DMS79 (cell line): ENCODE measurements around the gene SOX30.

Experiments used
- DNase-seq: peaks from one replicate; lab custom pipeline; 2025; lab: John Stamatoyannopoulos, UW

SOX30 gene

GRCh38 chr5:157607371-157608161 lies 44.7 kb downstream of the SOX30 start:
- no peak for DNase-seq

GRCh38 chr5:157606046-157606445 lies 46.2 kb downstream of the SOX30 start:
- DNase-seq, result no peak

- DNase-seq, result no peak
Measured at GRCh38 chr5:157603333-157604190, 48.7 kb downstream of the SOX30 start.

- DNase-seq, result no peak
Measured at GRCh38 chr5:157602505-157602904, 49.7 kb downstream of the SOX30 start.

GRCh38 chr5:157600252-157600651 lies 52.0 kb downstream of the SOX30 start:
- no peak for DNase-seq

- no peak for DNase-seq
Measured at GRCh38 chr5:157599565-157599964, 52.7 kb downstream of the SOX30 start.

- DNase-seq, result no peak
Measured at GRCh38 chr5:157598350-157598936, 53.8 kb downstream of the SOX30 start.

- no peak for DNase-seq
Measured at GRCh38 chr5:157597277-157597676, 55.0 kb downstream of the SOX30 start.

GRCh38 chr5:157596487-157596886 lies 55.8 kb downstream of the SOX30 start:
- no peak for DNase-seq

- DNase-seq, result no peak
Measured at GRCh38 chr5:157594675-157595459, 57.4 kb downstream of the SOX30 start.

- no peak for DNase-seq
Measured at GRCh38 chr5:157594257-157594656, 58.0 kb downstream of the SOX30 start.

- no peak for DNase-seq
Measured at GRCh38 chr5:157593052-157593757, 59.0 kb downstream of the SOX30 start.

GRCh38 chr5:157592594-157592993 lies 59.6 kb downstream of the SOX30 start:
- no peak for DNase-seq

- no peak for DNase-seq
Measured at GRCh38 chr5:157590478-157590877, 61.8 kb downstream of the SOX30 start.

GRCh38 chr5:157584628-157585027 lies 67.6 kb downstream of the SOX30 start:
- DNase-seq, result no peak

GRCh38 chr5:157582731-157583620 lies 69.3 kb downstream of the SOX30 start:
- DNase-seq, result no peak

- DNase-seq, result no peak
Measured at GRCh38 chr5:157581901-157582300, 70.3 kb downstream of the SOX30 start.

GRCh38 chr5:157578079-157578780 lies 74.0 kb downstream of the SOX30 start:
- DNase-seq, result no peak

- no peak for DNase-seq
Measured at GRCh38 chr5:157576678-157577077, 75.6 kb downstream of the SOX30 start.
